Gastroesophageal sphincter (tissue), 3 donors: ENCODE measurements around the gene ZNF33B.

Experiments
- EP300 ChIP-seq: sonication (generic); formaldehyde crosslinking; IDR thresholded peaks from one replicate; pipeline ENCODE4 v1.6.1; 2017; ENCODE audit warnings: antibody characterized with exemption, mild to moderate bottlenecking
- POLR2A ChIP-seq, 2 donors: fragments of 450-650 bp; IDR thresholded peaks; one replicate each; pipeline ENCODE4 v1.6.1; 2017; ENCODE audit warnings: antibody characterized with exemption in 2 of 2, mild to moderate bottlenecking in 2 of 2, moderate library complexity in 1 of 2
- POLR2AphosphoS5 ChIP-seq: sonication (generic); formaldehyde crosslinking; IDR thresholded peaks from one replicate; pipeline ENCODE4 v1.6.1; 2017; ENCODE audit warnings: antibody characterized with exemption
- TF ChIP-seq, protein P1 (sequence below), 4 experiments: fragments of 200-600 bp in 2 of 4; fragments of 450-650 bp in 2 of 4; sonication (generic) in 1 of 4; IDR thresholded peaks; one replicate each; pipeline ENCODE4 v1.5.1; 2017 to 2019; ENCODE audit warnings: antibody characterized with exemption in 4 of 4, mild to moderate bottlenecking in 2 of 4, moderate library complexity in 2 of 4

DNA sequence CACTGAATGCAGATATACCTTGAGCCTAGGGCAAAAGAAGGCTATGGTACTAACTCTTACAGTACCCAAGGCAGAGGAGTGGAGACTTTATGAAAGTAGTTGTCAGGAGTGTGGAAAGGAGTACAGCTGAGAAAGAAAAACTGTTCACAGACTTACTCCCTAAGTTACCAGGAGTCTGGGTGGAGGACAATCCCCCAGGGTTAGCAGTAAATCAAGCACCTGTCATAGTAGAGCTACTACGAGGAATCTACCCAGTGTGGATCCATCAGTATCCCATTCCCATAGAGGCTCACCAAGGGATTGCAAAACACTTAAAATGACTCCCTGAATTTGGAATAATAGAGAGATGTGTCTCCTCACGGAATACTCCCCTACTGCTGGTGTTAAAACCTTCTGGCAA lies 10.1 kb upstream of the ZNF33B start:
- no peak for TF ChIP-seq POLR2AphosphoS5
- TF ChIP-seq, protein P1, sequence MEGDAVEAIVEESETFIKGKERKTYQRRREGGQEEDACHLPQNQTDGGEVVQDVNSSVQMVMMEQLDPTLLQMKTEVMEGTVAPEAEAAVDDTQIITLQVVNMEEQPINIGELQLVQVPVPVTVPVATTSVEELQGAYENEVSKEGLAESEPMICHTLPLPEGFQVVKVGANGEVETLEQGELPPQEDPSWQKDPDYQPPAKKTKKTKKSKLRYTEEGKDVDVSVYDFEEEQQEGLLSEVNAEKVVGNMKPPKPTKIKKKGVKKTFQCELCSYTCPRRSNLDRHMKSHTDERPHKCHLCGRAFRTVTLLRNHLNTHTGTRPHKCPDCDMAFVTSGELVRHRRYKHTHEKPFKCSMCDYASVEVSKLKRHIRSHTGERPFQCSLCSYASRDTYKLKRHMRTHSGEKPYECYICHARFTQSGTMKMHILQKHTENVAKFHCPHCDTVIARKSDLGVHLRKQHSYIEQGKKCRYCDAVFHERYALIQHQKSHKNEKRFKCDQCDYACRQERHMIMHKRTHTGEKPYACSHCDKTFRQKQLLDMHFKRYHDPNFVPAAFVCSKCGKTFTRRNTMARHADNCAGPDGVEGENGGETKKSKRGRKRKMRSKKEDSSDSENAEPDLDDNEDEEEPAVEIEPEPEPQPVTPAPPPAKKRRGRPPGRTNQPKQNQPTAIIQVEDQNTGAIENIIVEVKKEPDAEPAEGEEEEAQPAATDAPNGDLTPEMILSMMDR (IDR thresholded peaks at IDR 0.05), result no peak
- TF ChIP-seq POLR2A (IDR thresholded peaks at IDR 0.05), result no peak
- no peak for TF ChIP-seq EP300
